HG02610 (cell line): ENCODE results near the gene NACAD.
"Not testable (repeated sequence)": the region's sequence is repeated elsewhere in the genome, so short reads cannot be mapped to it uniquely, and the experiment has no call there.

Source experiments
- ATAC-seq: cut with Tn5 transposase; IDR thresholded peaks from one replicate; pipeline ENCODE4 v1.9.1; 2021; ENCODE audit warnings: mild to moderate bottlenecking, moderate library complexity; ENCODE audit not compliant: unreplicated experiment

Gene NACAD

DNA sequence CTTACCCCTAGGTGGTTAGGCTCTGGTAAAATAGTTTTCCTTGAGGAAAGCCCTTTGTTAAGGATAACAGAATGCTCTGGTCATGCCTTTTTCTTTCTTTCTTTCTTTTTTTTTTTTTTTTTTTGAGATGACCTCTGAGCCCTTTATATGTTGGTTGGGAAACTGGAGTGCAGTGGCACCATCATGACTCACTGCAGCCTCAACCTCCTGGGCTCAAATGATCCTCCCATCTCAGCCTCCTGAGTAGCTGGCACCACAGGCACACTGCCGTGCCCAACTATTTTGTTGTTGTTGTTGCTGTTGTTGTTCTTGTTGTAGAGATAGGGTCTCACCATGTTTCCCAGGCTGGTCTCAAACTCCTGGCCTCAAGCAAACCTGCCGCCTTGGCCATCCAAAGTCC is 27.4 kb downstream of the NACAD start:
- ATAC-seq: no peak

DNA sequence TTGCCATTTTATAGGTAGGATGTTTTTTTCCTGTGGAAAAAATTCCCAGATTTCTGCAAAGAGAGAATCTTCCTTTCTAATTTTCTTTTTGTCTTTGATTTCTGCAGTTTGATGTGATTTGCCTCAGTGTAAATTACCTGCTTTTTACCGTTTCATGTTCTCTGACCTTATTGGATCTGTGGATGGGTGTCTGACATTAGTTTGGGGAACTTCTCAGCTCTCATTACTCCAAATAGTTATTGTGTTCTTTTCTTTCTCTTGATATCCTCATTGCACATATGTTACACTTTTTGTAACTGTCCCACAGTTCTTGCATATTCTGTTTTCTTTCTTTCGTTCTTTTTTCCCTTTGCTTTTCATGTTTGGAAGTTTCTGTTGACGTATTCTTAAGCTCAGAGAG is 28.5 kb downstream of the NACAD start:
- ATAC-seq: no peak

GRCh38 chr7:45057878-45058277 is 30.9 kb downstream of the NACAD start:
- no peak for ATAC-seq

DNA sequence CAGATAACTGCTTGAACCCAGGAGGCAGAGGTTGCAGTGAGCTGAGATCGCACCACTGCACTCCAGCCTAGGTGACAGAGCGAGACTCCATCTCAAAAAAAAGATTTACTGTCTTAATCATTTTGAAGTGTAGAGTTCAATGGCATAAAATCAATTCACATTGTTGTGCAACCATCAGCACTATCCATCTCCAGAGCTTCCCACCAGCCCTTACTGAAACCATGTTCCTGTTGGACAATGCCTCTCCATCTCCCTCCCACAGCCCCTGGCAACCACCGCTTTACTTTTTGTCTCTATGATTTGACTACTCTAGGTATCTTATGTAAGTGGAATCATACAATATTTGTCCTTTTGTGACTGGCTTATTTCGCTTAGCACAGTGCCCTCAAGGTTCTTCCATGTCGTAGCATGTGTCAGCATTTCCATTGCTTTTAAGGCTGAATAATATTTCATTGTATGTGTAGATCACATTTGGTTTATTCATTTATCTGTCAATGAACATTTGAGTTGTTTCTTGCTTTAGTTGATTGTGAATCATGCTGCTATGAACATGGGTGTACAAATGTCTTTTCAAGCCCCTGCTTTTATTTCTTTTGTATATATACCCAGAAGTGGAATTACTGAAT is 33.1 kb downstream of the NACAD start:
- ATAC-seq: no peak

DNA sequence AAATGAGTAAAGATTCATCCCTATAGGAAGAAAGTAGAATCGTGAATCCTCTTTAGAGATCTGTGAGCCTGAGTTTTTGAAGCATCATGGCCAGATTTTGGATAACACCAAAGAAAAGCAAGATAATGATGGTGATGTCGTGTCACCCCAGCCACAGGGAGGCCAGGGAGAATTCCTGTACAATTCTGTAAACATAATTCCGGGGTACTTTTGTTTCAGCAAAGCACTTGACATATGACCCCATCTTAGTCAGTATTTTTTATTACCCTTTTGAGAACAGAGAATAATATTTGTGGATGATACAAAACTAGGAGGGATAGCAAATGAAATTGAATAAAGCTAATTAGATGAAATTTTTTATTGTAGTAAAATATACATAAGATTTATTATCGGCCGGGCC is 33.8 kb downstream of the NACAD start:
- ATAC-seq: no peak

DNA sequence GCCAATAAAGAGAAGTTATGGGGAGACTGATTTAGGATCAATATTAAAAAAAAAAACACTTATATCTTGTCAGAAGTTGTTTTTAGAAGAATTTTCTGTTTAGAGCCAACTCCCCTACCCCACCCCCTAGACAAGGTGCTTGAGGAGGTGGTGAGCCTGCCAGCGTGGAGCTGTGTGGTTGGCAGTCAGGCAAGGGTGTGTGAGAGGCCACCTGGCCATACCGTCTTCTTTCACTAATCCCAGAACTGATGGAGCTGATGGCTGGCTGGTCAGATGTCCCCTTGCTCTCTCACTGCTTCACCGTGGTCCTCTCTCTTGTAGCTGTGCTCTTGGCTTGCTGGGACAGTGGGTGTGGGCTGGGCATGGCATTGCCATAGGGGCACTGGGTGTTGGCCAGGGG is 34.3 kb downstream of the NACAD start:
- ATAC-seq: no peak

GRCh38 chr7:45053941-45054340 is 34.8 kb downstream of the NACAD start:
- no peak for ATAC-seq

DNA sequence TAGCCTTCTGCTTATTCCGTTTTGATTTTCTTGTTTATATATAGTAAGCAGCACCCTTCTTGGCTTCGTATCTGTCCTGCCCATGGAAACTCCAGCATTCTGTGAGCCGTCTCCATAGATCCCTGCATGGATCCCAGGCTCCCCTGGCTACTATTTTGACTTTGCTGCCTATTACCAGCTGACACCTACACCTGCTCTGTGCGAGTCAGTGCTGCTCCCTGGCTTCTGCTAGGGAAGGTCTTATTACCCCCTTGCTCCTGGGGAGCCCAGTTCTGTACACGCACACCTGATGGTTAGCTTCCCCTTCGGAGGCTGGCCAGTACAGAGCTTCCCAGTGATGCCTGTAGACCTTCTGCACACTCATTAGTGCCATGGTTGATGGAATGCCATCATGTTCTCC is 35.4 kb downstream of the NACAD start:
- ATAC-seq: no peak

DNA sequence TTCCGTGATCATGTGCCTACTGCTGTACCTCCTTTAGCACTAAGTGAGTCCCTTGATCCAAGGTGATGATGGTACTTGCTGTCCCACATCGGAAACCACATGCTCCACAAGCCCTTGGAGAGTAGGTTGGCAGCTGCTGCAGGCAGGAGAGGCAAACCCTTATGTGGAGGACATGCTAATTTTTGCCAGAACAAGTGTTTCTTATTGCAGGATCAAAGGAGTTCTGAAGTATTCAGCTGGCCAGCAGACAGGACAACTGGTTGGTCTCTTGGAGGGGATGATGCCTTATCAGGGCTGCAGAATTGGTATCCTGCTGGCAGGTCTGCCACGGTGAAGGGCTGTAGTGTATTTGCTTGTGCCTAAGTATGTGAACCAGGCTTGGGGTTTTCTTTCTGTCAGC is 36.8 kb downstream of the NACAD start:
- ATAC-seq: no peak

GRCh38 chr7:45050198-45050597 is 38.6 kb downstream of the NACAD start:
- ATAC-seq: no peak

- no peak for ATAC-seq
Measured at GRCh38 chr7:45048748-45049147, 40.0 kb downstream of the NACAD start.

DNA sequence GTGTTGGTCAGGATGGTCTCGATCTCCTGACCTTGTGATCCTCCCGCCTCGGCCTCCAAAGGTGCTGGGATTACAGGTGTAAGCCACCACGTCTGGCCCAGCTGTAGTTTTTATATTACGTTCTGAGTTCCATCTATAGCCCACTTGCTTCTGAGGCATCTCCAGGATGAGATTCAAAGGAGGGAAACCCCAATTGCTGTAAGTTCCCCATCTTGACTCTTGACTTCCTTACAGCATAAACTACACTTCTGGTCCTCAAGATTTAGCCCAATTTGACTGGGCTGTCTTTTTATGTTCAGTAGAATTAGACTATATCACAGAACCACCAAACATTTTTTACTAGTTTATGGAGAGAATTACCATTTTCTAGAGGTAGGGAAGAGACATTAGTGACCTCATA is 44.4 kb downstream of the NACAD start:
- no peak for ATAC-seq

- ATAC-seq: no peak
Measured at GRCh38 chr7:45039106-45039505, 49.7 kb downstream of the NACAD start.

DNA sequence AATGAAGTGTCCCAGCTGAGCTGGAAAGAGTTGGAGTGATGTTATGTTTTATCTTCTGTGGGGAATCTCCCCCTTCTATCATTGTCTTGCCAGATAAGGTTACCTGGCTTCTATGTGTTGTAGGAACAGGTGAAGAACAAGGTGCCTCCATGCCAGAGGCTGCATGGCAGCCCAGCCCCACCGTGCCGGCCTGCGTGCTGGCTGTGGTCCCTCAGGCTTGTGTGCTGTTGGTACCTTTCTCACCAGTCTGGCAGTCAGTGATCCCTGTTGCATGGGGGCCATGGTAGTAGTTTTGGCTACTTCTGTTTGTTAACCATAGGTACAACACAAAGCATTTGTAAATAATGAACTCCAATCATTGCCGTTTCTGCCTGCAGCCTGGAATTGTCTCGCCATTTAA is 50.9 kb downstream of the NACAD start:
- no peak for ATAC-seq

- ATAC-seq: no peak
Measured at GRCh38 chr7:45036796-45037195, 52.0 kb downstream of the NACAD start.

- no peak for ATAC-seq
Measured at GRCh38 chr7:45036317-45036716, 52.5 kb downstream of the NACAD start.

DNA sequence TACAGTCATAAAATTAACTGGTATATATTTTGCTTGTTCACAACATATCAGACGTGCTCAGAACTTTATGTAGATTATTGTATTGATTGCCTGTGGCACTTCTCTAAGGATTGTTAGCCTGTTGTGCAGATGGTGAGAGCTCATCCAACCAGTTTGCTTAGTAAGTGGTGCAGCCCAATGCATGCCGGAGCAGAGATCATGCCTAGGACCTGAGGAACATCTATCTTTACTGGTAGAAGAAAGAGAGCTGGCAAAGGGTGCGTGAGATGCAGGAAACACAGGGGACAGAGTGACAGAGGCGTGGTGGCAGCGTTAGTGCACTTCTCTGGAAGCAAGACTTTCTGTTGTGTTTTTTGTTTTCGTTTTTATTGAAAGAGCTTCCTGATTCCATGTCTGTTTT is 52.9 kb downstream of the NACAD start:
- no peak for ATAC-seq

DNA sequence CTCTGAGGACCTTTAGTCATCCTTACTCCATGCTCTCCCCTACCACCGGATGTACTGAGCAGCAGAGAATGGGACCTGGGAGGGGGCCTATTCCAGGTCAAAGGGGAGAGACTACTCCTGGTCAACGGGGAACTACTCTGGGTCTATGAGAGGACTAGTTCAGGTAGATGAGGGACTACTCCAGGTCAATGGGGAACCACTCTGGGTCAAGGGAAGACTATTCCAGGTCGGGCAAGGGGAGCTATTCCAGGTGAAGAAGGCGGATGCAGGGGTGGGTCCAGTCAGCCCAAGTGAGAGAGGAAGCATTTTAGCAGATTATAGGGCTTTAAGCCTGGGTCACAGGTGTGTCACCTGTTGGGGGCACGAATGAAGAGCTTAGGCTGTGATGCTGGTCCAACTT is 53.4 kb downstream of the NACAD start:
- ATAC-seq: no peak

GRCh38 chr7:45034710-45035109 is 54.1 kb downstream of the NACAD start:
- not testable (repeated sequence) for ATAC-seq

DNA sequence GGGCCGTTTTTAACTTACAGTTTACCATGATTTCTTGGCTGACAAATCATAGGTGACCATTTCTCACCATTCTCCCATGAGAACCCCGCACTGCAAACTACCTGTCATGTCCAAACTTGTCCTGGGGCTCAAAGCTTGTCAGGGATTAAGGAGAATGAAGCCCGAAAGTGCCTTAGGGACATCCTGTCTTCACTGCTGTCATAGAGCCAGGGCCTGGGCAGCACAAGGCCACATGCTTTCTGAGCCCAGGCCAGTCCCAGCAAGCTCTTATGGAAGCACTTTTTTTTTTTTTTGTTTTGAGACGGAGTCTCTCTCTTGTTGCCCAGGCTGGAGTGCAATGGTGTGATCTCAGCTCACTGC is 54.9 kb downstream of the NACAD start:
- ATAC-seq: no peak

DNA sequence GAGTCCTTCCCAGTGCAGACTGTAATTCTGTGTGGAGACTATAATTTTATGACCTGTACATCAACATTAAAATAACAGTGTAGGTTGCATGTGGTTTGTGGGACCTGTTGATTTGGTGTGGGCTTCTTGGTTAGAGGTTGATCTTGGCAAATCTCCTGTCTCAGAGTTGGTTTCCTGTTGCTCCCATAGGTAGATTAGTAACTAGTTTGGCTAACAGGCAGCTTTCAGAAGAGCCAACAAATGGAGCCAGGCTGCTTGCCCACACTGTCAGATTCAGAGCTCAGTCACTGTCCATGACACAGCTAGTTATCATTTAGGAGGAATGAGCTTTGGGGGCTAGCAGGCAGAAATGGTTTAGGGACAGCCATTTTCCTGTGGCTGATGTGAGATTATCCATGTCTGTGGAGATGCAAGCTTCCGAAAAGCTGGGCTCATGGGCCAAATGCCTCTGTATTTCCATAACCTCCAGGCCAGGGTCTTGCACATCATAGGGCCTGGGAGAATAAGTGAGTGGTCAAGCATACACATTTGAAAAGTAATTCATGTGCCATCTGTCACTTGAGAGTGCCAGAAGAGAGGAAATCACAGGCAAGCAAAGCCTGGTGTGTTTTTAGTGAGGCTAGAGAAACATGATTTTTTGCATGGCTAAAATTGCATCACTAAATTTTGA is 55.4 kb downstream of the NACAD start:
- ATAC-seq: no peak

DNA sequence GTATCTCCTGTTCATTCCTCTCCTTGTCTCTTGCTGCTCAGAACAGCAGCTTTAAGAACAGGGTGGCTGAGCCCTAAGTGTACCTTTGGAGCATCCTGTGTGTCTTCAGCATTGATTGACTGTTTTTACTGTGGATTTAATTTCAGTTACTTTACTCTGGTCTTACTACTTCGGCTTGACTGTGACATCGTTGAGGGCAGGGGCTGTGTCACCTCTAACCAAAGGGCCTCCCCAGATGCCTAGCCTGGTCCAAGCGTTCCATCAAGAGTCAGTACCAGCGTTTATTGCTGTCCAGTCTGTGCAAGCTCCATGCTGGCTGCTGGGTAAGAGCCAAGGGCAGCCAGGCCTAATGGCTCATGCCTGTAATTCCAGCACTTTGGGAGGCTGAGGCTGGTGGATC is 56.3 kb downstream of the NACAD start:
- ATAC-seq: no peak

GRCh38 chr7:45031829-45032228 is 56.9 kb downstream of the NACAD start:
- ATAC-seq: no peak
